LNCAP (cell line): ENCODE measurements around the gene PTPRM.

Source experiments
- TF ChIP-seq, protein P1 (sequence below): fragments of 450-650 bp; IDR thresholded peaks from 2 replicates; pipeline ENCODE4 v1.5.1; 2017; ENCODE audit warnings: mild to moderate bottlenecking

Gene PTPRM

GRCh38 chr18:7748251-7749007, 181.3 kb downstream of the PTPRM start:
- TF ChIP-seq, protein P1, sequence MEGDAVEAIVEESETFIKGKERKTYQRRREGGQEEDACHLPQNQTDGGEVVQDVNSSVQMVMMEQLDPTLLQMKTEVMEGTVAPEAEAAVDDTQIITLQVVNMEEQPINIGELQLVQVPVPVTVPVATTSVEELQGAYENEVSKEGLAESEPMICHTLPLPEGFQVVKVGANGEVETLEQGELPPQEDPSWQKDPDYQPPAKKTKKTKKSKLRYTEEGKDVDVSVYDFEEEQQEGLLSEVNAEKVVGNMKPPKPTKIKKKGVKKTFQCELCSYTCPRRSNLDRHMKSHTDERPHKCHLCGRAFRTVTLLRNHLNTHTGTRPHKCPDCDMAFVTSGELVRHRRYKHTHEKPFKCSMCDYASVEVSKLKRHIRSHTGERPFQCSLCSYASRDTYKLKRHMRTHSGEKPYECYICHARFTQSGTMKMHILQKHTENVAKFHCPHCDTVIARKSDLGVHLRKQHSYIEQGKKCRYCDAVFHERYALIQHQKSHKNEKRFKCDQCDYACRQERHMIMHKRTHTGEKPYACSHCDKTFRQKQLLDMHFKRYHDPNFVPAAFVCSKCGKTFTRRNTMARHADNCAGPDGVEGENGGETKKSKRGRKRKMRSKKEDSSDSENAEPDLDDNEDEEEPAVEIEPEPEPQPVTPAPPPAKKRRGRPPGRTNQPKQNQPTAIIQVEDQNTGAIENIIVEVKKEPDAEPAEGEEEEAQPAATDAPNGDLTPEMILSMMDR, result no peak

DNA sequence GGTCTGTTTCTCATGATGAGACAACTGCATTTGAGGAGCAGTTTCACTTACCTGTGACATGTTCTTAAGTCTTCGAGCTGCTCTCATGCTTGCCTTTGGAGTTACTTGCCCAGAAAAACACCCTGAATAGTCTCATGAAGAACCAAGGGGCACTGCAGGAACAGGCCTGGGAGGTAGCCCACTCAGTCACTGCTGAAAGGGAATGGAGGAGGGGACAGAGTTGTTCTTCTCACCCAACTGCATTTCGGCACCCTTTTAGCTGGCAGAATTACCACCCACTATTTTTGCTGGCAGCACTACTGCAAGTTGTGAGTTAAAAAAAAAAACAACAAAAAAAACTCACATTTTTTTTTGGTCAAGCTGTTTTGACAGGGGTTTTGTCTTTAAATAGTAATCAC, 181.9 kb downstream of the PTPRM start:
- TF ChIP-seq, protein P1, result no peak

GRCh38 chr18:7749510-7749981, 182.4 kb downstream of the PTPRM start:
- TF ChIP-seq, protein P1, result no peak

GRCh38 chr18:7750095-7750663, 183.1 kb downstream of the PTPRM start:
- TF ChIP-seq, protein P1, result no peak

DNA sequence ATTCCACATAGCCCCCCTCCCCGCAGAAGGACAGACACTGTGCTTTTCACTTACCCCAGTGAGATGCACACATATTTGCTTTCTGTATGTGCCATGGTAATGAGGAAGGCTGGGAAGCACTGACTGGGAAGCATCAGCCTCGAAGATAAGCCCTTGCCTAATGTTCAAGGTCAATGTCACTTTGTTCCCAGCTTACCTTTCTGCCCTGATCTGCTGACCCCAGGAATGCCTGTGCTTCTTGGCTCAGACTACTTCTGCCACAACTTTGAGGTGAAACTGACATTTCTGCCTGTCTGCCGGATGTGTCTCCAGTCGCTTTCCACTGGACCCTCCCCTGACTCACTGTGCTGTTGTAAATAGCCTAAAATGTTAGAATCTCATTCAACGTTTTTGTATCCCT, 183.8 kb downstream of the PTPRM start:
- TF ChIP-seq, protein P1, result no peak

DNA sequence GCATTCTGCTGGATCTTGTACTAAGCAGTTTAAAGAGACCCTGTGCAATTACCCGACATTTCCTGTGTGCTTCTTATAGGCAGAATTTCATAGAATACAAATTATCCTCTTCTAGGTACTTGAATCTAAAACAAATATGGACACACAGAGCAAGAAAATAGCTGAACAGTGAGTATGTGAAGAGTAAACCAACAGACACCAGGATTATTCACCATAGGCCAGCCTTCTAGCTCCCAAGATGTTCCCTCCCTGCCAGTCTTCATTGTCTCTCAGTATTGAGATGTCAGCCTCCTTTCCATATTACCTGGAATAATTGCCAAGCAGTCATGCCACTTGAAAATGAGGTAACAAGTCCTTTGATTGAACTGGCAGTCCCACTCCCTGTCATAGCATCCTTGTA, 187.1 kb downstream of the PTPRM start:
- TF ChIP-seq, protein P1, result no peak

DNA sequence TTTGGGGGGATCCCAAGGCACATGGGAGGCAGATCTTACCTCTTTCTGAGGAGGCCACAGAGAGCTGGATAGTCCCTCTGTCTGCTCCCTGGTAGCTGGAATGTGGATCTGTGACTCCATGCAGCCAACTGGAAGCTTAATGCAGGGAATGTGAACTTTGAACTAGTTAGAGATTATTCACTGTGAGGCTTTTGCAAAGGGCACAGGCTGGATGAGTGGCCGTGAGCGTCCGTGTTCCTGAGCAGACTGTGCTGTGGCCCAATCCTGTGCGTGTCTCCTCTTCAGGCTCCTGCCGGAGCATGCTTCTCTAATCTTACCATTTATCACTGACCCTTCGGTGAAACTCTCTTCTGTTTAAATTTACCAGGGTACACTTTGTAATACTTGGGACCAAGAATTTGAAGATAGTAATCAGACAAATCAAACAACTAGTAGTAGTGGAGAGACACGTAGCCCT, 187.6 kb downstream of the PTPRM start:
- TF ChIP-seq, protein P1, result no peak
